ENCODE results near the gene LAMA4.

- TF ChIP-seq POLR2AphosphoS5 (IDR thresholded peaks at IDR 0.05; ENCODE audit: low read depth, low read length) (no peak), TAF1 (IDR thresholded peaks at IDR 0.05; ENCODE audit: low read depth, low read length) (no peak), PAX5 (IDR thresholded peaks at IDR 0.05; ENCODE audit: insufficient read depth, low read length, severe bottlenecking) (no peak), POLR2A (IDR thresholded peaks at IDR 0.05; ENCODE audit: low read depth, low read length) (no peak), SPI1 (IDR thresholded peaks at IDR 0.05; ENCODE audit: low read depth, low read length) (no peak), POU2F2 (IDR thresholded peaks at IDR 0.05; ENCODE audit: low read depth, low read length) (no peak)
Observed at GRCh38 chr6:112130878-112131277, 123.5 kb downstream of the LAMA4 start.
